IPS-15b (cell line): Measurements from ENCODE around the gene TMIGD2.
A peak's percentile ranks its signal among the peaks of the same experiment; 100 is the strongest.

Experiments used
- H3K27me3 ChIP-seq: one replicate; pipeline ENCODE4 v1.6.1; 2013; ENCODE audit warnings: low read length; ENCODE audit not compliant: control insufficient read depth, insufficient read depth
- H3K36me3 ChIP-seq: one replicate; pipeline ENCODE4 v1.6.1; 2013; ENCODE audit warnings: low read length; ENCODE audit not compliant: control insufficient read depth, insufficient read depth
- H3K4me1 ChIP-seq: one replicate; pipeline ENCODE4 v1.6.1; 2013; ENCODE audit warnings: mild to moderate bottlenecking, low read length; ENCODE audit not compliant: control insufficient read depth, insufficient read depth
- H3K4me3 ChIP-seq: one replicate; pipeline ENCODE4 v1.5.1; 2013; ENCODE audit warnings: low read depth, low read length
- H3K9ac ChIP-seq: one replicate; pipeline ENCODE4 v1.6.1; 2013; ENCODE audit warnings: low read depth, mild to moderate bottlenecking, low read length
- H3K9me3 ChIP-seq: one replicate; pipeline ENCODE4 v1.6.1; 2013; ENCODE audit warnings: mild to moderate bottlenecking, low read length; ENCODE audit not compliant: control insufficient read depth, insufficient read depth

Gene TMIGD2

DNA sequence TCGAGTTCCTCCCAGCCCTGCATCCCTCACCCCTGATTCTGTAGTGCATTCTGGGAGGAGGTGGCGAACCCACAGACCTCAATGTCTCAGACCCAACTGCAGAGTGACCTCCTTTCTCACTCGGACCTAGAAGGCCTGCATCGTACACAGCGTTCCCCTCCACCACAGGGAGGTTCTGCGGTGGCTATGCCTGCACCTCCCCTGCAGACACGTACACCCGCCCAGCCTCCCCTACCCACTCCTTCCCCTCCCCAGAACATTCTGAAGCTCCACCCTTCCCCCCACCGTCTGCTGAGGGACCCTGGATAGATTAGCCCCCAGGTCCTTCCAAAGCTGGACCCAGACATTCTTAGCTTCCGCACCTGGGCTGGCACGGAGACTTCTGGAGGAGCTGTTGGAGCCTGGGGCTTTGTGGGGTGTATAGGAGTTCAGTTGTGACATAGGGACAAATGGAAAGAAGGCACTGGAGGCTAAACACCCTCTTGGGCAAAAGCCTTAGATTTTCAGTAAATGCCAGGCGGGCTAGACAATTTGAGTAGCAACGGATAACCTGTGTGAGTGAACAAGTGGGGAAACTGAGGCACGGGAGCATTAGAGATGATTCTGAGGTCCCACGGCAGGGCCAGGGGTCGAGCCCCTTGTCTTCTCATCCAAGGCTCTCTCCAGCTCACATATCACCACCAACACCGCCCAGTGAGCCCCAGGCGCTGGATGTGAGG, 1.8 kb upstream of the TMIGD2 start:
- Histone ChIP-seq H3K9ac (no peak overlapping the region), H3K4me3 (peak overlapping the region; percentile 39), H3K36me3 (peaks cover 13% of the 10 kb centered on the region), H3K9me3 (no peaks in the 10 kb centered on the region), H3K4me1 (peaks cover 3% of the 10 kb centered on the region), H3K27me3 (no peaks in the 10 kb centered on the region)

DNA sequence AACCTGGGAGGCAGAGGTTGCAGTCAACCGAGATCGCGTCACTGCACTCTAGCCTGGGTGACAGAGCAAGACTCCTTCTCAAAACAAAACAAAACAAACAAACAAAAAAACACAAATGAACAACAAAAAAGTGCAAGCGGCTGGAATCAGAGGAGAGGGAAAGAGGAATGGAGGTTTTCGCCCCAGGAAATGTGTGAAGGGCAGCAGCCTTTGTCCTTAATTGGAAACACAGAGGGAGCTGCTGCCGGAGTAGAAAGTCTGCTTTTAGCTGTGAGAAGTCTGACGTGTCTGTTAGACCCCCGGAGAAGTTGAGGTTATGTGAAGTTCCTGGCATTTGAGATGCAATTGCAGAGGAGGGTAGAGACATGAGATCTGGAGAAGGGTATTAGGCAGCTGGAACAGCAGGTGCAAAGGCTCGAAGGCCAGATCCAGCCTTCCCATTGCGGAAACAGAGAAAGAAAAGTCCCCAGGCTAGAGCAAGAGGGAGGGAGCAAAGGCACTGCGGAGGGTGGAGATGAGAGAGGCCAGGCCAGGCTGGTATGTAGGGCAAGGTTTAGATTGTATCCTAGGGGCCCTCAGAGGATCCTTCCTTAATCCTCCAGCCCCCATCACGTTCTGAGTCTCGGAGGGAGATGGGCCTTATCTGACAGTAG, 473 bp downstream of the TMIGD2 start:
- H3K9me3 ChIP-seq: no peaks in the 10 kb centered on the region
- no peak overlapping the region for H3K4me3 ChIP-seq
- peaks cover 3% of the 10 kb centered on the region for H3K4me1 ChIP-seq
- no peaks in the 10 kb centered on the region for H3K27me3 ChIP-seq
- no peak overlapping the region for H3K9ac ChIP-seq
- peaks cover 1% of the 10 kb centered on the region for H3K36me3 ChIP-seq

DNA sequence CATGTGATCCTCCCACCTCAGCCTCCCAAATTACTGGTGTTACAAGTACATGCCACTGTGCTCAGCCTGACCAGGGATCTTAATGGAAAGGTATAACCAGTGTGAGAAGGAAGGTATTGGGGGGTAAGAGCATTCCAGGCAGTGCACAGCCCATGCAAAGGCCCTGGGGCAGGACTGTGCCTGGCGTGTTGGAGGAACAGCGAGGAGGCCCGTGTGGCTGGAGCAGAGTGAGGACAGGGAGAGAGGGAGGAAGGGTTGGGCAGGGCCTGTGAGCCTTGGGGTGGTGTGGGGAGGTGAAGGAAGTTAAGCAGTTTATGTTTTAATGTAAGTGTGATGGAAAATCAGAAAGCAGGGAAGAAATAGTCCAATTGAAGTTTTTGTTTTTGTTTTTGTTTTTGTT, 1.6 kb downstream of the TMIGD2 start:
- Histone ChIP-seq H3K4me3 (no peak overlapping the region), H3K27me3 (peaks cover 2% of the 10 kb centered on the region), H3K9me3 (no peaks in the 10 kb centered on the region), H3K9ac (no peak overlapping the region), H3K36me3 (no peaks in the 10 kb centered on the region), H3K4me1 (peaks cover 3% of the 10 kb centered on the region)

DNA sequence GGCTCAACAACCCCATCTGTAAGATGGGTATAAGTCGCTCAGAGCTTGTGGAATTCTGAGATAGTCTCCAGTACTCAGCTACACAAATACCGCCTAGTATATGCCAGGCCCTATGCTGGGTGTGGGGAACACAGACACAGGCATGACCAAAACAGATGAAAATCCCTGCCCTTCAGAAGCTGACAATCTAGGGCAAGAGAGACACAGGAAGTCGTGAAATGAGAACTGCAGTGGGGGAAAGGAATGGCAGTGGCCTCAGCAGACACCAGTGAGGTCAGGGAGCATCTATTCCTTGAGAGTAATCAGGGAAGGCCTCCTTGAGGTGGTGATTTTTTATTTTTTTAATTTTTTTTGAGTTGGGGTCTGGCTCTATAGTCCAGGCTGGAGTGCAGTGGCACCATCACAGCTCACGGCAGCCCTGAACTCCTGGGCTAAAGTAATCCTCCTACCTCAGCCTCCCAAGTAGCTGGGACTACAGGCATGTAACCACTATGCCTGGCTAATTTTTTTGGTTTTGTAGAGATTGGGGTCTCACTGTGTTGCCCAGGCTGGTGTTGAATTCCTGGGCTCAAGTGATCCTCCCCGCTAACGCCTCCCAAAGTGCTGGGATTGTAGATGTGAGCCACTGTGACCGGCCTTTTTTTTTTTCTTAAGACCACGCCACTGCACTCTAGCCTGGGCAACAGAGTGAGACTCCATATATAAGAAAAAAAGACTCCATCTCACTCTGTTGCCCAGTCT, 3.2 kb downstream of the TMIGD2 start:
- Histone ChIP-seq H3K4me3 (no peak overlapping the region), H3K9me3 (no peaks in the 10 kb centered on the region), H3K36me3 (no peaks in the 10 kb centered on the region), H3K9ac (no peak overlapping the region), H3K4me1 (no peaks in the 10 kb centered on the region), H3K27me3 (peaks cover 2% of the 10 kb centered on the region)

DNA sequence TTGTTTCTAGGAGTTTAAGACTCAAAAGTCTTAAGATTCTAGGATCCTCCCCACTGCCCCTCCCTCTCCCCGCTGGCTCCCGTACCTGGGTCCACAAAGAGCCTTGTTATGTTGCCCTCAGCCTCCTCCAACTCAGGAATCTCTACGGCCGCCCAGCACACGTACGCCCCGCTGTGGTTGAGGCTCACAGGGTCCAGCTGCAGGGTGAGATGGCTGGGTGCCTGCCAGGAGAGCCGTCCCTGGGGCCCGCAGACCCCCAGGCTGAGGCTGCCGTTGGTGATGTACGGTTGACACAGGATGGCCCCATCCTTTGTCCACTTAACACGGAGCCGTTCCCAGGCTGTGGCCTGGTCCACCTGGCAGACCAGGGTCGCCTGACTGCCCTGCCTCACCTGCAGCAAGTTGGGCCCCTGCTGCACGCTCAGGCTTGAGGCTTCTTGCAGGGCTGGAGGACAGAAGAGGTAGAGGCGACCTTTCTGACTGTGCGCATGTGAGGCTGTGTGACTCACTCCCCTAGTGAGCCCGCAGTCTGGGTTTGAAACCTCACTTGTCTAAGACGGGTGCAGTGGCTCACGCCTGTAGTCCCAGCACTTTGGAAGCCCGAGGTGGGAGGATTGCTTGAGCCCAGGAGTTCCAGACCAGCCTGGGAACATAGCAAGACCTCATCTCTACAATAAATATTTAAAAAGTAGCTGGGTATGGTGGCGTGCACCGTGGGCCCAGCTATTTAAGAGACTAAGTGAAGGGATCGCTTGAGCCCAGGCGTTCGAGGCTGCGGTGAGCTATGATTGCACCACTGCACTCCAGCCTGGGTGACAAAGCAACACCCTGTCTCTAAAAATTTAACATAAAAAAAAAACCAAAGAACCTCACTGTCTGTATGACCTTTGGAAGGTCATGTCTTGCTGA, 4.0 kb downstream of the TMIGD2 start:
- peaks cover 2% of the 10 kb centered on the region for H3K27me3 ChIP-seq
- H3K9me3 ChIP-seq: no peaks in the 10 kb centered on the region
- H3K9ac ChIP-seq: no peak overlapping the region
- H3K36me3 ChIP-seq: no peaks in the 10 kb centered on the region
- H3K4me1 ChIP-seq: no peaks in the 10 kb centered on the region
- no peak overlapping the region for H3K4me3 ChIP-seq

DNA sequence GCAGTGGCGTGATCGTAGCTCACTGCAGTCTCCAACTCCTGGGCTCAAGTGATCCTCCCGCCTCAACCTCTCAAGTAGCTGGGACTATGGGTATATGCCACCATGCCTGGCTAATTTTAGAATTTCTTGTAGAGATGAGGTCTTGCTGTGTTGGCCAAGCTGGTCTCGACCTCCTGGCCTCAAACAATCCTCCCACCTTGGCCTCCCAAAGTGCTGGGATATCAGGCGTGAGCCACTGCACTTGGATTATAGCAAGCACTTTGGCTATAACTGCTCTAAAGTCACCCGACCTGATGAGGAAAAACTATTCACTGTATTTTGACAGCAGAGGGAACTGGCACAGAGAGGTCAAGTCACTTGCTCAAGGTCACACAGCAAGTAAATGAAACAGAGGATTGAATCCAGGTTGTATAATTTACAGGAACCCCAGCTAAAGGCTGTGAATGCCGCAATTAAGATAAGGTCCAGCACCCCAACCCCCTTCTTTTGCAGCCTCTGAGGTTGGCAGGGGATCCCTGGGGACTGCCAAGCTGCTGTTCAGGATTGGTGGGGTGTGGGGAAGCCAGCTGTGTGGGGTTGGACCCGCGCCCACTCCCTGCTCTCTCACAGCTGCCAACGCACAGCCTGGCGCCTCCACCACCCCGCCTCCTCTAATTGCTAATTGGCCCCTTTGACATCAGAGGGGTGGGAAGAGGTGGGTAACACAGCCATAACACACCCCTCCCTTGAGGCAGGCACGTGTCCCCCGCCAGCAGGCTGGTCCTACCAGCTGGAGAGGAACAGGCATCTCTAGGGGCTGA, 6.0 kb downstream of the TMIGD2 start:
- H3K9ac ChIP-seq: no peak overlapping the region
- no peak overlapping the region for H3K4me3 ChIP-seq
- H3K9me3 ChIP-seq: no peaks in the 10 kb centered on the region
- H3K4me1 ChIP-seq: no peaks in the 10 kb centered on the region
- peaks cover 2% of the 10 kb centered on the region for H3K27me3 ChIP-seq
- H3K36me3 ChIP-seq: no peaks in the 10 kb centered on the region

DNA sequence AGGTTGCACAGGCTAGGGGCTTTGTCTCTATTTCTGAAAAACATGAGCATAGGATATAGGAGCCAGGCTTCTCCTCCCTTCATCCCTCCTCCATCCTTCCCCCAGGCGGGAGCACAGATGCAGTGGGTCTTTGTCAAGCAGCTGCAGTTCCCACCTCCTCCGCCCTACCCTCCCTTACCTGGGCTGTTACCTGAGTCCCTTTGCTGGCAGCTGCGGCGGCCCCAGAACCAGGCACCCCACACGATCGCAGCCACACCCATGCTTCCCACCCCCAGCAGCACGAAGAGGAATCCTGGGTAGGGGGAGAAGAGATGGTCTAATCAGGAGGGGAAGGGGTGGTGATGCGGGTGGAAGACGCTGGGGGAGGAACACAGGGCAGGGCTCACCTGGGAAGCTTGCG, 7.8 kb downstream of the TMIGD2 start:
- Histone ChIP-seq H3K9ac (no peak overlapping the region), H3K4me3 (peak overlapping the region; percentile 26), H3K27me3 (peaks cover 2% of the 10 kb centered on the region), H3K9me3 (no peaks in the 10 kb centered on the region), H3K4me1 (no peaks in the 10 kb centered on the region), H3K36me3 (no peaks in the 10 kb centered on the region)

DNA sequence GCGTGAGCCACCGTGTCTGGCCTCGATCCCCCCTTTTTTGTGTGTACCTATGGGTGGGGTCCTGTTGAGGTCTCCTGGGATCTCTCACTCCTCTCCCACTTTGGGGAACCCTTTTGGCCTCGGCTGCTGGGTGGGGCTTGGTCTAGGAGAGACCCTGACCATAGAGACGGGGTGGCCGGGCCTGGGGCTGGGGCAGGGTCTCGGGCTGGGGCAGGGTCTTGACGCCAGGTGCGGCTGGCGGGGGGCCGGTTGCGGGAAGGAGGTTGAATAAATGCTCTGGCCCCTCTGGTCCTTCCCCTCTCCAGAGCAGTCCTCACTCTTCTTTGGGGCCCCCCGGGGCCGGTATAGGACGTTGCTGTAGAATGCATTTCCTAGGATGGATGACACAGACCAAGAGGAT, 9.7 kb downstream of the TMIGD2 start:
- Histone ChIP-seq H3K4me3 (no peak overlapping the region), H3K9ac (no peak overlapping the region), H3K27me3 (peaks cover 2% of the 10 kb centered on the region), H3K36me3 (no peaks in the 10 kb centered on the region), H3K4me1 (no peaks in the 10 kb centered on the region), H3K9me3 (no peaks in the 10 kb centered on the region)

DNA sequence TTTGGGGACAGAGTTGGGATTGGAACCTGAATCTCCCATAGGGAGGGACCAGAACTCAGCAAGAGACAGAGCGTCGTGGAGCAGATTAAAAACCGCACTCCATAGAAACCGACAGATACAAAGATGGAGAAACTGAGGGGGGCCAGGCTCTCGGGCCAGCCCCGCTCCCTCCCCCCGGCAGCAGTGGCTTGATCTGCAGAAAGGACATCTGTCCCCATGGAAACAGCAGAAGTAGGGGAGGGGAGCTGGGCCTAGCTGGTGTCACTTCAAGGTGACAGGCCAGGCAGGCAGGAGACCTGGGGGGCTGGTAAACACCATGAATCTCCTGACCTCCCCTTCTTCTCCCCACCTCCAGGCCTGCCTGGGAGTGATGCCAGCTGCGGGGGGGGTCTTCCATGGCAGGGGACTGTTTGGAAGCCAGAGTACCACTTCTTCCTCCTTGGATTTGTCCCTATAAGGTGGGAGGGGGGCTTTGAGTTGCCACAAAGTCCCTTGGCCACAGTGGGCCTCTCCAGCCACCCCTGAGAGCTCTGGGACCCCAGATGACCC, 10.9 kb downstream of the TMIGD2 start:
- H3K36me3 ChIP-seq: no peaks in the 10 kb centered on the region

DNA sequence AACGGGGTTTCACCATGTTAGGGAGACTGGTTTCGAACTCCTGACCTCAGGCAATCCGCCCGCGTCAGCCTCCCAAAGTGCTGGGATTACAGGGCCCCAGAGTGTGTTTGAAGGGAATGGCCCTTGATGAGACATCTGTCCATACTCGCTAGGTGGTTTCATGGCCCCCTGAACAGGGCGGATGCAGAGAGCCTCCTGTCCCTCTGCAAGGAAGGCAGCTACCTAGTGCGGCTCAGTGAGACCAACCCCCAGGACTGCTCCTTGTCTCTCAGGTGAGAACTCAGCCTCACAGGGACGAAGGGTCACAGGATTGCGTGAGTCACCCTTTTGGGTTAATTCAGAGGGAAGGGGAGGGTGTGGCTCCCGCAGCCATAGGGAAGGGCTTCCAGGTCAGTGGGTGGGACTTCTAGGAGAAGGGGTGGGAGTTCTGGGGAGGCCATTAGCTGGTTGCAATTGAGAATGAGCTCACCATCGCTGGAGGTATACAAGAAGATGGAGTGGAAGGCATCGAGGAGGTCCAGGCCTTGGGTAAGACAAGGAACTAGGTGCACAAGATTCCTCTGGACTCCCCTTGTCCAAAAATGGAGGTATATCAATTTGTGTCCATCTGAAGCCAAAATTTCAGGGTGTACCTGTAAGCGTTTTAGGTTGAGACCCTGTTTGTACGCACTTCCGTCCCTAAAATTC, 14.0 kb downstream of the TMIGD2 start:
- no peaks in the 10 kb centered on the region for H3K4me1 ChIP-seq
- no peaks in the 10 kb centered on the region for H3K9me3 ChIP-seq
- H3K36me3 ChIP-seq: no peaks in the 10 kb centered on the region
- H3K9ac ChIP-seq: no peak overlapping the region
- no peak overlapping the region for H3K4me3 ChIP-seq
- H3K27me3 ChIP-seq: no peaks in the 10 kb centered on the region

More for the DNA sequence above, 10.9 kb downstream of the TMIGD2 start:
- Histone ChIP-seq H3K4me1 (no peaks in the 10 kb centered on the region), H3K4me3 (no peak overlapping the region), H3K9me3 (no peaks in the 10 kb centered on the region), H3K27me3 (peaks cover 2% of the 10 kb centered on the region), H3K9ac (no peak overlapping the region)
